Muscle of leg (tissue), 11 donors: ENCODE data around the gene COL25A1. TPM values are rescaled to one million over a fixed set of nuclear protein-coding genes. Genes with fewer than 3 reads are reported as not detected.
A peak's percentile ranks its signal among the peaks of the same experiment; 100 is the strongest.
"Not testable (repeated sequence)": the region's sequence is repeated elsewhere in the genome, so short reads cannot be mapped to it uniquely, and the experiment has no call there.

Experiments used
- DNase-seq: peaks from one replicate; pipeline ENCODE4 v3.0.0; 2013
- H3K27ac ChIP-seq: one replicate; pipeline ENCODE4 v1.5.1; 2013; ENCODE audit warnings: mild to moderate bottlenecking, low read length, control low read depth
- H3K27me3 ChIP-seq: one replicate; pipeline ENCODE4 v1.6.1; 2013; ENCODE audit warnings: low read length; ENCODE audit not compliant: control insufficient read depth, insufficient read depth
- H3K36me3 ChIP-seq: one replicate; pipeline ENCODE4 v1.6.1; 2013; ENCODE audit warnings: low read length; ENCODE audit not compliant: control insufficient read depth, insufficient read depth
- H3K4me1 ChIP-seq: one replicate; pipeline ENCODE4 v1.6.1; 2013; ENCODE audit warnings: low read length; ENCODE audit not compliant: control insufficient read depth, insufficient read depth
- H3K4me3 ChIP-seq: one replicate; pipeline ENCODE4 v1.5.1; 2013; ENCODE audit warnings: low read length, control low read depth
- H3K9me3 ChIP-seq: replicated peaks from 2 replicates; pipeline ENCODE4 v1.6.1; 2013; ENCODE audit warnings: low read depth, low read length; ENCODE audit not compliant: control insufficient read depth
- WGBS: methylation state at CpG from one replicate; pipeline ENCODE4 v1.1.5; 2013; ENCODE audit warnings: missing lambda C conversion rate; ENCODE audit not compliant: insufficient coverage; 5-methylcytosine and 5-hydroxymethylcytosine counted together
- polyA plus RNA-seq, 8 donors: library from polyadenylated mRNA; unstranded; fragments of 120-200 nt; gene quantifications; one replicate each; pipeline versions ENCODE4 v1.2.1 to v1.2.3, GENCODE V29; 2013; ENCODE audit warnings: inconsistent platforms in 1 of 8, low replicate concordance in 1 of 8; ENCODE audit not compliant: insufficient read length in 8 of 8, insufficient read depth in 1 of 8
- total RNA-seq: library from RNA; stranded (reverse); fragments of 120-200 nt; gene quantifications from one replicate; pipeline ENCODE4 v1.2.4, GENCODE V29; 2013

COL25A1 gene
- total and polyA plus RNA-seq, 9 donors = 4.5 to 9.7 (median 5.6) TPM

- Histone ChIP-seq H3K27ac (no peak overlapping the region), H3K4me3 (no peak overlapping the region), H3K9me3 (no peaks in the 10 kb centered on the region), H3K27me3 (no peaks in the 10 kb centered on the region), H3K4me1 (peaks cover 2% of the 10 kb centered on the region), H3K36me3 (no peaks in the 10 kb centered on the region)
- WGBS = 71% methylated on average over 4 of the region's 8 CpGs
- DNase-seq = no peak
Observed at GRCh38 chr4:108889696-108890483, 412.6 kb downstream of the COL25A1 start.

- Histone ChIP-seq H3K36me3 (no peaks in the 10 kb centered on the region), H3K4me3 (no peak overlapping the region), H3K9me3 (no peaks in the 10 kb centered on the region), H3K4me1 (peaks cover 2% of the 10 kb centered on the region), H3K27me3 (no peaks in the 10 kb centered on the region), H3K27ac (no peak overlapping the region)
- no CpG with 5 or more reads among the region's 1 CpG for WGBS
- no peak for DNase-seq
Observed at GRCh38 chr4:108888769-108889168, 413.7 kb downstream of the COL25A1 start.

GRCh38 chr4:108887034-108887433 is 415.4 kb downstream of the COL25A1 start:
- Histone ChIP-seq H3K9me3 (no peaks in the 10 kb centered on the region), H3K27ac (no peak overlapping the region), H3K27me3 (no peaks in the 10 kb centered on the region), H3K4me3 (no peak overlapping the region), H3K4me1 (peaks cover 2% of the 10 kb centered on the region), H3K36me3 (no peaks in the 10 kb centered on the region)
- no peak for DNase-seq
- no CpG with 5 or more reads among the region's 5 CpGs for whole genome bisulfite sequencing

- Histone ChIP-seq H3K27ac (no peak overlapping the region), H3K27me3 (no peaks in the 10 kb centered on the region), H3K36me3 (no peaks in the 10 kb centered on the region), H3K4me1 (peaks cover 2% of the 10 kb centered on the region), H3K4me3 (no peak overlapping the region), H3K9me3 (no peaks in the 10 kb centered on the region)
- no CpG with 5 or more reads among the region's 1 CpG for WGBS
- no peak for DNase-seq
Observed at GRCh38 chr4:108885211-108885610, 417.2 kb downstream of the COL25A1 start.

- H3K27ac ChIP-seq = no peak overlapping the region
- DNase-seq = no peak
- H3K36me3 ChIP-seq = no peaks in the 10 kb centered on the region
- no peaks in the 10 kb centered on the region for H3K9me3 ChIP-seq
- no peak overlapping the region for H3K4me3 ChIP-seq
- peaks cover 2% of the 10 kb centered on the region for H3K4me1 ChIP-seq
- H3K27me3 ChIP-seq = no peaks in the 10 kb centered on the region
Observed at GRCh38 chr4:108884596-108884995, 417.9 kb downstream of the COL25A1 start.

GRCh38 chr4:108881986-108882385 is 420.5 kb downstream of the COL25A1 start:
- Histone ChIP-seq H3K36me3 (no peaks in the 10 kb centered on the region), H3K9me3 (no peaks in the 10 kb centered on the region), H3K27me3 (no peaks in the 10 kb centered on the region), H3K4me3 (no peak overlapping the region), H3K4me1 (peaks cover 2% of the 10 kb centered on the region), H3K27ac (no peak overlapping the region)
- DNase-seq = no peak
- WGBS = no CpG with 5 or more reads among the region's 4 CpGs

- Histone ChIP-seq H3K27ac (no peak overlapping the region), H3K4me3 (no peak overlapping the region), H3K36me3 (no peaks in the 10 kb centered on the region), H3K9me3 (no peaks in the 10 kb centered on the region), H3K4me1 (peaks cover 2% of the 10 kb centered on the region), H3K27me3 (no peaks in the 10 kb centered on the region)
- DNase-seq = peak; percentile 57
- no CpG with 5 or more reads among the region's 3 CpGs for WGBS
Observed at GRCh38 chr4:108881190-108881589, 421.3 kb downstream of the COL25A1 start.

- WGBS = no CpG with 5 or more reads among the region's 3 CpGs
- no peaks in the 10 kb centered on the region for H3K27me3 ChIP-seq
- H3K36me3 ChIP-seq = no peaks in the 10 kb centered on the region
- H3K4me3 ChIP-seq = no peak overlapping the region
- peak overlapping the region; percentile 7 for H3K27ac ChIP-seq
- DNase-seq = no peak
- H3K9me3 ChIP-seq = no peaks in the 10 kb centered on the region
- peaks cover 2% of the 10 kb centered on the region for H3K4me1 ChIP-seq
Observed at GRCh38 chr4:108878806-108879205, 423.7 kb downstream of the COL25A1 start.

GRCh38 chr4:108877821-108878220 is 424.6 kb downstream of the COL25A1 start:
- no CpG with 5 or more reads among the region's 2 CpGs for WGBS
- no peak overlapping the region for H3K27ac ChIP-seq
- no peak for DNase-seq
- no peaks in the 10 kb centered on the region for H3K9me3 ChIP-seq
- no peaks in the 10 kb centered on the region for H3K27me3 ChIP-seq
- no peaks in the 10 kb centered on the region for H3K36me3 ChIP-seq
- no peak overlapping the region for H3K4me3 ChIP-seq
- H3K4me1 ChIP-seq = peaks cover 2% of the 10 kb centered on the region

- Histone ChIP-seq H3K4me3 (no peak overlapping the region), H3K36me3 (no peaks in the 10 kb centered on the region), H3K27ac (no peak overlapping the region), H3K27me3 (no peaks in the 10 kb centered on the region), H3K9me3 (no peaks in the 10 kb centered on the region), H3K4me1 (no peaks in the 10 kb centered on the region)
- WGBS = no CpG with 5 or more reads among the region's 1 CpG
- DNase-seq = no peak
Observed at GRCh38 chr4:108874806-108875205, 427.7 kb downstream of the COL25A1 start.

GRCh38 chr4:108869970-108870369 is 432.5 kb downstream of the COL25A1 start:
- H3K27me3 ChIP-seq, H3K9me3 ChIP-seq, H3K27ac ChIP-seq, H3K36me3 ChIP-seq, H3K4me1 ChIP-seq, H3K4me3 ChIP-seq, DNase-seq: not testable (repeated sequence)
- WGBS = 97% methylated on average over 4 of the region's 9 CpGs
